Measurements from ENCODE around the gene TMEM128. TPM values are rescaled to one million over a fixed set of nuclear protein-coding genes. Genes with fewer than 3 reads are reported as not detected.
A peak's percentile ranks its signal among the peaks of the same experiment; 100 is the strongest.

Gene TMEM128, protein sequence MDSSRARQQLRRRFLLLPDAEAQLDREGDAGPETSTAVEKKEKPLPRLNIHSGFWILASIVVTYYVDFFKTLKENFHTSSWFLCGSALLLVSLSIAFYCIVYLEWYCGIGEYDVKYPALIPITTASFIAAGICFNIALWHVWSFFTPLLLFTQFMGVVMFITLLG
- total RNA-seq = 10 to 100 TPM in 1 of 2 donors, 1 to 10 TPM in 1; 9.1 to 13.1 TPM

DNA sequence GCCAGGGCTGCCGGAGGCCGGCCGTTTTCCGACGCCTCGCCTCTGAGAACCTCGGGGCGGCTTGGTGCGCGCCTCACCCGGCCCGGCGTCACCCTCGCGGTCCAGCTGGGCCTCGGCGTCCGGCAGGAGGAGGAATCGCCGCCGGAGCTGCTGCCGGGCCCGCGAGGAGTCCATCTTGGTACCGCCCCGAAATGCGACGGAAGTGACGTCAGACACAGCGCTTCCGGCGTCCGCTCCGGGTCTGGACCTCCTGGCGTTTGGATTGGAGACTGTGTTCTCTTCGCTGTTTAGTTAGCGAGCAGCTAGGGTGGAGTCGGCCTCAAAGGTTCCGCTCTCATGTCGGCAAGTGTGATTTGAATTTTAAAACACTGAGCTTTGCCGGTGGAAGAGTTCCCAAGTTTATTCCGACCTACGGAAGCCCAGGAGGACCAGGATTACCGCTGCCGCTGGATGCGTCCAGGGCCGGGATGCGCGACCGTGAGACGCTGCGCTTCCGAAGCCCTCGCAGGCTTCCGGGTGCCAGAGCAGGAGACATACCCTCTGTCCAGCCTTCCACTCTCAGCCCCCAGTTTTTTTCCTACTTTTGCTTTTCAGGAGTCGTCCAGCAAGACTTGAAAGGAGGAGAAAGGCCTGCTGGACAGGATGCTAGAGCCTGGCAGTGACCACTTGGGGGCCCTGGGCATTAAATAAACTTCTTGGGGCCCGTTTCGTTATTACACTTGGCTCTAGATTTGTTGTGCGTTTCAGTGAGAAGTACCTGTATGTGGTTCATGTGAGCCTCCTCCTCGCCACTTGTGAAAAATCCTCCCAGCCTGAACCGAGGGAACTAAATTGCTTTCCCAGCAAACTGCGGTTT, at the start of gene TMEM128:
TSS of gene TMEM128 (minus strand) at position 195 of the 856 bp plus-strand sequence. CDS start at position 174, 21 bp downstream.
- ATAC-seq (replicated peaks) = peak; percentile 98
- H3K9me3 Mint-ChIP-seq = no peaks in the 10 kb centered on the region
- peak within 1 kb of the TSS; percentile 97 for H3K27ac Mint-ChIP-seq
- H3K36me3 Mint-ChIP-seq (ENCODE audit: low read depth) = peaks cover 30% of the 10 kb centered on the region
- H3K27me3 Mint-ChIP-seq = no peaks in the 10 kb centered on the region
- peak within 1 kb of the TSS; percentile 89 for H3K4me3 Mint-ChIP-seq
- H3K4me1 Mint-ChIP-seq = peaks cover 24% of the 10 kb centered on the region

DNA sequence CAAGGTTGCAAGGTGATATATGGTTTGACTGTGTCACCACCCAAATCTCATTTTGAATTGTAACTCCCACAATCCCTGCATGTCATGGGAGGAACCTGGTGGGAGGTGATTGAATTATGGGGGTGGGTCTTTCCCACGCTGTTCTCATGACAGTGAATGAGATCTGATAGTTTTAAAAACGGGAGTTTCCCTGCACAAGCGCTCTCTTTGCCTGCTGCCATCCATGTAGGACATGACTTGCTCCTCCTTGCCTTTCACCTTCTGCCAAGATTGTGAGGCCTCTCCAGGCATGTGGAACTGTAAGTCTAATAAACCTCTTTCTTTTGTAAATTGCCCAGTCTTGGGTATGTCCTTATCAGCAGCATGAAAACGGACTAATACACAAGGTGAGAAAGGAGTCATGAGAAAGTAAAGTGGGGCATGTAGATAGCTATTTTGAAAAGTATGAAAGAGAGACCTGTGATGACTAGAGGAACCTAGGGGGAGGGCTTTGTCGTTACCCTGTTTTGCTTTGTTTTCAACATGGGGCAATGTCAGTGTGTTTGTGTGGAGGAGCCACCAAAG, 48.3 kb upstream of the TMEM128 start:
- ATAC-seq (replicated peaks) = no peak
- Mint-ChIP-seq H3K36me3 (ENCODE audit: low read depth) (peaks cover 24% of the 10 kb centered on the region), H3K4me3 (no peak overlapping the region), H3K4me1 (peaks cover 24% of the 10 kb centered on the region), H3K27ac (peak overlapping the region; percentile 29), H3K27me3 (no peaks in the 10 kb centered on the region), H3K9me3 (no peaks in the 10 kb centered on the region)

DNA sequence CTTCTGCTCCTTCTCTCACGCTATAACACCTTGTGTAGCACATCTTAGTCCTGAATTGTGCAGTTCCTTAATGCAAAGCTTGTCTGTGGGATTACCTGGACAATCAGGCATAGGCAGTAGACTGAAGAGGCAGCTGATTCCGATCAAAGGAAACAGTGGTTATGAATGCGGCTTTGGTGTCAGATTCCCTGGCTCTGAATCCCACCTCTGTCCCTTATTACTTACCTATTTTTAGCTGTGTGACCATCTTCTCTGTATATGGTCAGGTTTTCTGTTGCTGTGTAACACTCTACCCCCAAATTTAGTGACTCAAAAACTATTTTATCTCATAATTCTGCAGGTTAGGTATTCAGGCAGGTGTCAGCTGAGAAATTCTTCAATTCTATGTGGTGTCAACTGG, 45.3 kb upstream of the TMEM128 start:
- Mint-ChIP-seq H3K4me3 (no peak overlapping the region), H3K4me1 (peaks cover 37% of the 10 kb centered on the region)
- ATAC-seq (replicated peaks) = no peak

DNA sequence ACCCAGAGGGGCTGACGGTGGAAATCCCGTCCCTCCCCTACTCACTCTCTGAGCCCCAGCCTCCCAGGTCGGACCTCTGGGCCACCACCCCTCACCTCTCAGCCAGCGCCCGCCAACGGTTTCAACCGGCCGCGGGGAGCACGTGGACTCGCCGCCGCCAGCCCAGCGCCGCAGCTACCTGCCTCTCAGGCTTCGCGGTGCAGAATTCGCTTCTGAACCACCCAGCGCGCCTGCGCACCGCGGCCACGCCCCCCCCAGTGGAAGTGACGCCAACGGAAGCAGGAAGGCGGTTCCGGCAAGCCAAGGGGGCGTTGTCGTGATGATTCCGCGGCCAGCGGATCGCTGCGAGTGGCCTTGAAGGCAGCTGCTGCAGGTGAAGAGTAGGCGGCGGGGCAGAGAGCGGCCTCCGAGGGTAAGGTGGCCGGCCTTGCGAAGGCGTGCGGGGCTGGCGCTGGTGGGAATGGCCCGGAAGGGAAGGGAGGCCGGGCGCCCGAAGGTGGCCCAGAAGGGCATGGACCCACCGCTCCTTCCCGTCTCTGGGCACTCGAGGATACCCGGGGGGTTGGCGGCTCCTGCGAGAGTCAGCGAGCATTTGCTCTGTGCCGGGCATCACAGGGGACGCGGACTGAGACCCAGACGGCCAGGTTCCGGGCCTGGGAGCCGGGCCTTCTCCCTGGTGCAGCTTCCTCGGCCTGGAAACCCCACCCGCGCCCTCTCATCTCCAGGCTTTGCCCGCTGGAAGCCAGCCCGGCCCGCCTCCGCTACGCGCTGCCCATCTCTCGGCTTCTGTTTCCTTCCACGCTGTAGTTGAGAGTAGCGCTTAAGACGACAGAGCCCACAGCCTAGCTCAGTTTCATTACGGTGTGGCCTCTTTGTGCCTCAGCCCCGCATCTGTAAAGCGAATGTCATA, 42.2 kb upstream of the TMEM128 start, which contains the start of the genes LYAR and ZBTB49:
TSS of gene LYAR (minus strand) at position 214 of the 910 bp plus-strand sequence. CDS start 6,412 bp downstream, outside the sequence.
TSS of gene ZBTB49 (plus strand) at position 311 of the 910 bp plus-strand sequence. CDS start 9,695 bp downstream, outside the sequence.
- no peaks in the 10 kb centered on the region for H3K9me3 Mint-ChIP-seq

More for the DNA sequence above, 45.3 kb upstream of the TMEM128 start:
- Mint-ChIP-seq H3K27ac (no peak overlapping the region), H3K27me3 (no peaks in the 10 kb centered on the region), H3K36me3 (ENCODE audit: low read depth) (peaks cover 7% of the 10 kb centered on the region), H3K9me3 (no peaks in the 10 kb centered on the region)

DNA sequence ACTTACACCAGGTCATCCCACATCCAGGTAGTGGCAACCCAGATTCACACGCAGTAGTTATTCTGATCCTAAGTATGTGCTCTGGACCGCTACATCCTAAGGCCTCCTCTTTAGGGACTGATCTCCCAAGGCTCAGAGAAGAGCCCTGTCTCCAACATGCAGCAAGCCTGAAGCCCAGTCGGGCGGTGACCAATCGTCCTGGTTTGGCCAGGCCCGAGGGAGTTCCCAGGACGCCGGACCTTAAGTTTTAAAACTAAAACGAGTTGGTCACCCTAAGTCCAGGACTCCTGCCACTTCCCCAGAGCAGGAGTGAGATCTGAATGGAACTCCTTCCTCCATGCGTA, 41.5 kb upstream of the TMEM128 start:
- H3K27me3 Mint-ChIP-seq = no peaks in the 10 kb centered on the region
- H3K27ac Mint-ChIP-seq = peak overlapping the region; percentile 86

More for the DNA sequence above, 42.2 kb upstream of the TMEM128 start, which contains the start of the genes LYAR and ZBTB49:
- peak within 1 kb of the TSS; percentile 86 for H3K27ac Mint-ChIP-seq
- peak within 1 kb of the TSS; percentile 92 for H3K4me3 Mint-ChIP-seq
- no peaks in the 10 kb centered on the region for H3K27me3 Mint-ChIP-seq
- peaks cover 30% of the 10 kb centered on the region for H3K36me3 Mint-ChIP-seq (ENCODE audit: low read depth)
- peaks cover 29% of the 10 kb centered on the region for H3K4me1 Mint-ChIP-seq
- ATAC-seq (replicated peaks) = peak; percentile 96

DNA sequence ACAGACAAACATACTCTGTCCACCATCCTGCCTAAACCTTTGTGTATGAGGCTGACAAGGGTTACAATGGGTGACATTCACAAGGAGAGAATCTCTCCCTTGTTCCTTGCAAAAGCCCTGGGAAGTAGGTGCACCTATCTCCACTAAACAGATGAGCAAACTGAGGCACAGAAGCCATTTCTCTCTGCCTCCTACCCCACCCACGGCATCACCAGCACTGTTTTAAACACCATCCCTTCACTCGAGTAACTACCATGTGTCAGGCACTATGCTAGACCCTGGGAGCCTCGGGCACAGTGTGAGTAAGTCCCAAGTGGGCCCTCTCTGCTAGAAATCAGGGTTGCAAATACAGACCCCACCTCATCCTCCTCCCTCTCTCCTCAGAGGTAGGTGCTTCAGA, 41.0 kb upstream of the TMEM128 start:
- Mint-ChIP-seq H3K4me1 (peaks cover 29% of the 10 kb centered on the region), H3K27me3 (no peaks in the 10 kb centered on the region), H3K9me3 (no peaks in the 10 kb centered on the region), H3K4me3 (peak overlapping the region; percentile 92), H3K36me3 (ENCODE audit: low read depth) (peaks cover 42% of the 10 kb centered on the region), H3K27ac (peak overlapping the region; percentile 86)
- no peak for ATAC-seq (replicated peaks)

More for the DNA sequence above, 41.5 kb upstream of the TMEM128 start:
- Mint-ChIP-seq H3K9me3 (no peaks in the 10 kb centered on the region), H3K4me1 (peaks cover 29% of the 10 kb centered on the region), H3K4me3 (peak overlapping the region; percentile 92), H3K36me3 (ENCODE audit: low read depth) (peaks cover 37% of the 10 kb centered on the region)
- ATAC-seq (replicated peaks) = peak; percentile 25

DNA sequence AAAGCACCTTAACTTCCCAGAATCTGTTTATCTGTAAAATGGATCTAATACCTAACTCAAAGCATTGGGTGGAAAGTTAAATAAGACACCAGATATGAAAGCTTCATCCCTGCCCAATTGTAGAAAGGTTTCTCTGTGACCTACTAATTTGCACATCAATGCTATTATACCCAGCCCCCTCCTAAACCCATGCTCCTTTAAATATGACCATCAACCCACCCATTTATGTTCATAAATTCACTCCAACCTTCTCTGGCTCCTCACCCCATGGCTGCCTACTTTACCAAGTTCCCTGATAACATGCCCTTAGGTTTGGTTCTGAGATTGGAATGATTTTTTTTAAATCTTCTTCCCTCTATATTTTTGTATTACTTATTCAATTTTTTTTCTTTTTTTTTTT, 40.1 kb upstream of the TMEM128 start:
- no peaks in the 10 kb centered on the region for H3K27me3 Mint-ChIP-seq
- ATAC-seq (replicated peaks) = no peak
- H3K9me3 Mint-ChIP-seq = no peaks in the 10 kb centered on the region
- peak overlapping the region; percentile 92 for H3K4me3 Mint-ChIP-seq
- H3K36me3 Mint-ChIP-seq (ENCODE audit: low read depth) = peaks cover 51% of the 10 kb centered on the region
- peaks cover 29% of the 10 kb centered on the region for H3K4me1 Mint-ChIP-seq
- peak overlapping the region; percentile 24 for H3K27ac Mint-ChIP-seq

DNA sequence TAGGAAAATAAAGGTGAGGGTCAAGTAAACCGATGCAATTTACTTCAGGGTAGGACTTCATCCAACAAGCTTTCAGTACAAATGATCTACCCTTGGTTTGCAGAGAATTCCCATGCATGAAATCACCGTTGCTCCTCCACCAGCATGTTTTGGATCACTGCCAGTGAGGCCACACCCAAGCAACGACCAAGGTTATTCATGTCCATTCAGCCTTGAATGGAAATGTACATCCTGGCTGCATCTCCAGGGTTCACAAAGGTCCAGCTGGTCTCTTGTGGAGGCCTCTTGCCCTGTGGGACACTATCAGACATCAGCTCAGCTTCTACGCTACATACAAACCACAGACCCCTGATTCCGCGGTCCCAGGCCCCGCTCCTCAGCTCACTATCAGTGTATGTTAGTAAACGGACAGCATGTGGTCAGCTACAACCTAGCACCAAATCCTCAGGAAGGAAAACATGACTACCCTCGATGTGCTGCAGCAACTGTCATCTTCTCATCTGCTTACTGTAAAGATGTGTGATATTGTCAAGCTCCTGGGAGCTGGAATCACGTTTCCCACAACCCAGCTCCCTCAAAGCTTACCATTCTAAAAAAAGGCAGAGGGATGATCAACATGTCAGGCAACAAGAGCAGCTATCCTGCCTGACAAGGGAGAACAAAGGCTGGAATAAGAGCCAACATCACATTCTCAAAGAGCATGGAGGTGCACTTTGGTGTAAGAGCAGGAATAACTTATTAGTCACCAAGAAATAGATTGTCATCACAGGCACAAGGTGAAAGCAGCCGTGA, 37.0 kb upstream of the TMEM128 start:
- H3K27me3 Mint-ChIP-seq = no peaks in the 10 kb centered on the region
- no peak overlapping the region for H3K4me3 Mint-ChIP-seq
- H3K9me3 Mint-ChIP-seq = no peaks in the 10 kb centered on the region
- H3K36me3 Mint-ChIP-seq (ENCODE audit: low read depth) = peaks cover 76% of the 10 kb centered on the region
- H3K27ac Mint-ChIP-seq = peak overlapping the region; percentile 44
- no peak for ATAC-seq (replicated peaks)
- H3K4me1 Mint-ChIP-seq = peaks cover 14% of the 10 kb centered on the region

DNA sequence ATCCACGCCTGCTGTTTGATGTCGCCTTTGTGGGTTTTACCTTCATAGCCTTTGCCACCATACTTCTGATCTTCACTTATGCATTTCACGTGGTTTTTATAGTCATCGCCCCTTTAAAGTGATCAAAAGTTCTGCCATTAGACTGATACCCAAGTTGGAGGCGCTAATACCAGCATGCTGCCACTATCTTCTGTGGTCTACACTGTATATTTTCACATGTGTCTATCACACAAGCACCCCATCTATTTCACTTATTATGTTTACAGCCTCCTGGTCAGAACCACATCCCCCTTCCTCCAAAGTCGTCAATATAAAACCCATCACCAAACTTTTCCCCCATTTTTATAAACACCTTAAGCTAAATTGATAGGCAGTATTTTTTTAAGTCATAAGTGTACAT, 33.8 kb upstream of the TMEM128 start:
- no peak for ATAC-seq (replicated peaks)
- Mint-ChIP-seq H3K36me3 (ENCODE audit: low read depth) (peaks cover 99% of the 10 kb centered on the region), H3K4me1 (no peaks in the 10 kb centered on the region), H3K4me3 (no peak overlapping the region), H3K27ac (peak overlapping the region; percentile 59), H3K27me3 (no peaks in the 10 kb centered on the region), H3K9me3 (no peaks in the 10 kb centered on the region)

DNA sequence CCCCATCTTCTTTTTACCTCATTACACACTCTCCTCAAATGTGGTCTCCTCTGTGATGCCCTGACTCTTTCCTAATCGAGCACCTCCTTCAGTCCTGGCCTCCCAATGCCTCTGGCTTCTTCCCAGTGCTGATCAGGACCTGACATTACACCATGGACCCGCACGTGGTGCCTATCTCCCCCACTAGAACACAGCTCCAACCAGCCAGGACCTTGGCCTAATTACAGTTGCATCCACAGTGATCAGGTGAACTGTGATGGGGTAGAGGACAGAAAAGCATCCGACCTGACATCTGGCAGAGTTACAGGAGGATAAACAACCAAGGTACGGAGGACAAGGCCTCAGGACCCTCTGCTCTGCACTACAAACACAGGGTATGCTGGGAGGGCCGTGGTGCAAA, 29.5 kb upstream of the TMEM128 start:
- no peak for ATAC-seq (replicated peaks)
- Mint-ChIP-seq H3K27ac (peak overlapping the region; percentile 31), H3K36me3 (ENCODE audit: low read depth) (peaks cover 100% of the 10 kb centered on the region)

DNA sequence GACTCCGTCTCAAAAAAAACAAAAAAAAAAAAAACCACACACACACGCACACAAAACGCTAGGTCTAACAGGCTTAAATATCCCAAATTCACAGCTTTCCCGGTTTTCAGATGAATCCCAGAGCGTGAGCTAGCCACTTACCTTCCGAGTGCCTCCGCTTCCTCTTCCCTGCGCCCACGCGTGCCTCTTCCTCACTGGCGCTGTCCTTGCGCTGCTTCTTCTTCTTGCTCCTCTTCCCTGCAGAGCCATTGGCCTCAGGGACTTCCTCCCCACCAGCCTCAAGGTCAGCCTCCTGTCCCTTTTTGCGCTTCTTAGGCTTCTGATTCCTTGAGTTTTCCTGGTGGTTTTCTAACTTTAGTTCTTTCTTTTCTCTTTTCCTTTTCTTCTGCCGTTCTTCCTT, 26.2 kb upstream of the TMEM128 start:
- H3K36me3 Mint-ChIP-seq (ENCODE audit: low read depth) = peaks cover 100% of the 10 kb centered on the region
- no peak for ATAC-seq (replicated peaks)
- H3K4me1 Mint-ChIP-seq = peaks cover 10% of the 10 kb centered on the region
- no peak overlapping the region for H3K4me3 Mint-ChIP-seq
- H3K27ac Mint-ChIP-seq = no peak overlapping the region
- no peaks in the 10 kb centered on the region for H3K9me3 Mint-ChIP-seq
- no peaks in the 10 kb centered on the region for H3K27me3 Mint-ChIP-seq

More for the DNA sequence above, 29.5 kb upstream of the TMEM128 start:
- Mint-ChIP-seq H3K4me3 (no peak overlapping the region), H3K9me3 (no peaks in the 10 kb centered on the region), H3K4me1 (peaks cover 6% of the 10 kb centered on the region), H3K27me3 (no peaks in the 10 kb centered on the region)

DNA sequence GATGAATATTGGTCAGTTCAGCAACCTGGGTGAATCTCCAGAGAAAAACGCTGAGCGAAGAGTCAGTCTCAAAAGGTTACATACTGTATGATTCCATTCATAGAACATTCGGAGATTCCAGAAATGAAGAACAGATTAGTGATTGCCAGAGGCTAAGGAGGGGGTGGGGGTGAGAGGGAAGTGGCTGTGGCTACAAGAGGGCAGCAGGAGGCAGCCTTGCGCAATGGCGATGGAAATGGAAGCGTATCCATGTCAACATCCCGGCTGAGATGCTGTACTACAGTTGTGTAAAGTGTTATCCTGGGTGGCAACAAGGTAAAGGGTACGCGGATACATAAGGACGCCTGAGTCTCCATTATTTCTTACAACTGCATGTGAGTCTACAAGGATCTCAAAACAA, 23.9 kb upstream of the TMEM128 start:
- H3K27me3 Mint-ChIP-seq = no peaks in the 10 kb centered on the region
- H3K27ac Mint-ChIP-seq = peak overlapping the region; percentile 13
- ATAC-seq (replicated peaks) = no peak
- H3K4me3 Mint-ChIP-seq = no peak overlapping the region
- no peaks in the 10 kb centered on the region for H3K9me3 Mint-ChIP-seq
- H3K4me1 Mint-ChIP-seq = peaks cover 16% of the 10 kb centered on the region
- peaks cover 98% of the 10 kb centered on the region for H3K36me3 Mint-ChIP-seq (ENCODE audit: low read depth)

DNA sequence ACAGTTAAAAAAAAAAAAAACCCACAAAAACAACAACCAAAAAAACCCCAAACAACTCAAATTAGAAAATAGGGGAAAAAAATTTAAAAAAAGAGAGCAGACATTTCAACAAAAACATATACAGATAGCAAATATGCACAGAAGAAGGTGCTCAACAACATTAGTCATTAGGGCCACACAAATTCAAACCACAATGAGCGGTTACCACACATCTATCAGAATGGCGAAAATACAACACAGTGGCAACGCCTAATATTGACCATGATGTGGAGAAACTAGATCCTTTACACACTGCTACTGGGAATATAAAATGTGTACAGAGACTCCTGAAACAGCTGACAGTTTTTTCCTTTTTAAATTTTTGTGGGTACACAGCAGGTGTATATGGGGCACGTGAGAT, 22.5 kb upstream of the TMEM128 start:
- H3K36me3 Mint-ChIP-seq (ENCODE audit: low read depth) = peaks cover 87% of the 10 kb centered on the region
- peaks cover 16% of the 10 kb centered on the region for H3K4me1 Mint-ChIP-seq
- H3K4me3 Mint-ChIP-seq = no peak overlapping the region
- peak; percentile 50 for ATAC-seq (replicated peaks)
- no peaks in the 10 kb centered on the region for H3K9me3 Mint-ChIP-seq
- peak overlapping the region; percentile 83 for H3K27ac Mint-ChIP-seq
- H3K27me3 Mint-ChIP-seq = no peaks in the 10 kb centered on the region
